Raji (cell line): ENCODE data around the gene ALDH3B1.

Experiments used
- POLR2A ChIP-seq: IDR thresholded peaks from 2 replicates; pipeline ENCODE4 v1.6.1; 2011; ENCODE audit warnings: low read depth, low read length, control low read depth; ENCODE audit not compliant: insufficient read depth

Gene ALDH3B1

DNA sequence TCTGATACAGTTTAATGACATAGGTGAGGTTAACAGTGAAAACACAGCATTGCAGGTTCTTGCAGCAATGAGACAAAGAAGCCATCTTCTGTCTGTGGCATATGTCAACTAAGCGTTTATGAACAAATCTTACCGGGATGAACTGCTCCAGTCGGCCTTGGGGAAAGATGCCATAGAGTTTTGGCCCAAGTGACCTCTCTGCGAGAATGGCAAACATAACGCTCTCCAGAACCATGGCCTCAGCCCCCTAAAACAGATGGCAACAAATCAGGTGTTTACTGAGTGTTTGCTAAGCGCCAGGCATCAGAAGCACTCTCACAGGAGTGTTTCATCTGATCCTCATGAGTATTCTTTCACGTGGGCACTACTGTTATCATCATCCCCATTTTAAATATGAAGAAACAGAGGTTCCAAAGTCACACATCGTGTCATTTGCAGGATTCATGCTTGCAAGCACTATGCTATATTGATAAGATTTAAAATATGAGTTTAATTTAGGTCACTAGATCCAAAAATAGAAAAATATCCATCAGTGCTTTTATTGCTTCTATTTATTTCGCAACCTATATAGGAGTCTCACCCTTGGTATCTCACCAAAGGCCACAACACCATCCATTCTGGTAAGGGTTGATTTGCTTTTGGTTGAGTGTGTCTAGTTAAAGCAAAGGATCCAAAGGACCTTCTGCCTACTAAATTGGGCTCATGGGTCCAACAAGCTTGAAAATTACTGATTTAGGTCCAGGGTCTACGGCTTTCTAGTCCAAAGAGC, 64.6 kb downstream of the ALDH3B1 start:
- no peak for TF ChIP-seq POLR2A

DNA sequence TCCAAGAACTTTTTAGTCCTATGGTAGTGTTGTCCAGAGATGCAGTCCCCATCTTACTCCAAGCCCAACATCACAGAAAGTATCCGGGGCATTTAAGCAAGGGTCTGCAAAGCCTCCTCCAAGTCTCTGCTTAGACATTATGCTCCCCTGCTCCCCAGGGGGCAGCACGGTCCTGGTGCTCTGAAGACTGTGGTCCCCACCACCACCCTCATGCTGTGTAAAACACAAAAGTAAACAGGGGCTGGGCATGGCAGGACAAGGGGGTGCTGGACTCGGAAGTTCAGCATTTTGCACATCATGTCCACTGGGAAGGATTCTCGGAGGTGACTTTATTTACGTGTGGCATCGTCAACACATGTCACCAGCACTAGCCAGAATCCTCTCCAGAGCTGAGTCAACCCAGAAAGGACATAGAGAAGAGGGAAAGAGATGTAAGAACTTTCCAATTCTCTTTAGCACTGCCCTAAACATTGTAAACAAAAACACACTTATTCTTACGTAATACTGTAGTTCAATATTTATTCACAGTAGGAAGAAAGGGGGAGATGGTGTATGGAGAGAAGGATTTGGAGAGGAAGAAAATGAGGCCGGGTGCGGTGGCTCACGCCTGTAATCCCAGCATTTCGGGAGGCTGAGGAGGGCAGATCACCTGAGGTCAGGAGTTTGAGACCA, 66.4 kb downstream of the ALDH3B1 start:
- no peak for TF ChIP-seq POLR2A

DNA sequence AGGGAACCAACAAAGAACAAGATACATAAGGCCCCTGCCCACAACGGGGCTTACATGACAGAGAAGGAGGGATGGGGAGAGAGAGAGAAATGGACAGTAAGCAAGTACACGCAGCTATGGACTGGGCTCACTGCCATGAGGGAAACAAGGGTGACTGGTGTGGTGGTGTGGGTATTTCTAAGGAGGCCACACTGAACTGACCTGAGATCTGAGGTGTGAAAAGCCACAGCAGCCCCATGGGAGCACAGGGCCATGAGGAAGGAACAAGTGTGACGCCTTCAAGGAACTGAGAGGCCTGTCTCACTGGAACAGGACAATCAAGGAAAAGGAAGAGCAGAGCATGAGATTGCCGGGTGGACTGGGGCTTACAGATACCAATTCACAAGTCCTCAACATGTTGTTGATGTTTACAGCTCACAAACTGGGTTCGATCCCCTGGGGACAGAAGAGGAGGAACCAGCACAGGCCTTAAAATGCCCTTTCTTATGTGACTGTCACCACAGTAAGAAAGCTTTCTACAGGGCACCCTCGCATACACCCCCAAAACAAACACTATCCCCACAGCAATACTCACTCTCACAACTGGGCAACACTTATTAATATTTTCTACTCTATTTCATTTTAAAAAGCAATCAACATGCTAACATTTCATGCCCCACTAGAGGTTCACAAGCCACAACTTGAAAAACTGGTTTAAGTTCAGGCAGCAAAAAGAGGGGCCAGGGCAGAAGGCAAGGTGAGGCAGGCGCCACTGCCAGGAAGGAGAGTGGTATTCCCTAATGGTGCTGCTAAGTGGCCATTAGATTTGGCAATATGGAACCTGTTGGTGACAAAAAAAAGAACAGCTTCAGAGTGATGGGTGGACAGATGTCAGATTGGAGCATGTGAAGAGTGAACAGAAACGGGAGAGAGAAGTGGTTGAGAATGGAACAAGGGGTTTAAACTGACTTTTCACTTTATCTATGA, 67.8 kb downstream of the ALDH3B1 start:
- TF ChIP-seq POLR2A: no peak
